GM23248 (cell line): ENCODE data around the gene PALM.

Experiments
- EZH2 ChIP-seq: fragments of 200-600 bp; sonication (generic); IDR thresholded peaks from 2 replicates; pipeline ENCODE4 v1.6.1; 2018; ENCODE audit warnings: antibody characterized with exemption, mild to moderate bottlenecking; ENCODE audit not compliant: insufficient read depth, poor library complexity, severe bottlenecking
- EZH2phosphoT487 ChIP-seq: fragments of 200-600 bp; sonication (generic); IDR thresholded peaks from 2 replicates; pipeline ENCODE4 v1.6.1; 2018; ENCODE audit warnings: antibody characterized with exemption, moderate library complexity, mild to moderate bottlenecking, low read depth; ENCODE audit not compliant: insufficient read depth

GRCh38 chr19:769616-770015, 60.9 kb downstream of the PALM start:
- TF ChIP-seq EZH2phosphoT487 (no peak), EZH2 (no peak)
